DMS 273 (cell line): ENCODE results near the gene PLD5.
A peak's percentile ranks its signal among the peaks of the same experiment; 100 is the strongest.
"Not testable (repeated sequence)": the region's sequence is repeated elsewhere in the genome, so short reads cannot be mapped to it uniquely, and the experiment has no call there.

Experiments used
- DNase-seq: peaks from one replicate; lab custom pipeline; 2025; ENCODE audit not compliant: unreplicated experiment; lab: John Stamatoyannopoulos, UW

PLD5 gene

DNA sequence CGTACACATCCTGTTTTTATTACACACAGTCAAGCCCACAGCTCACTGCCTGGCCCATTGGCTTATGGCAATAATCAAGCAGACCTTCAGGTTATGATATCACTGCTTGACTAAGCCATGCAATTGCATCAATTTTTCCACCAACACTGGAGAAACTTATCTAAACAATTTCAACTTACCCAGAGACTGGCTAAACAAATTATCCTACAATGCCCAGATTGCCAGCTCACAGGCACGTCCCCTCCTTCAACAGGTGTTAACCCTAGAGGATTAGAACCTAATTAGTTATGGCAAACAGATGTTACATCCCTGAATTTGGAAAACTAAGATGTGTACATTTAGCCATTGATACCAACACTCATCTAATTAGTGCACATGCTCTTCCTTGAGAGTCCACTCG is 310.0 kb downstream of the PLD5 start:
- not testable (repeated sequence) for DNase-seq

DNA sequence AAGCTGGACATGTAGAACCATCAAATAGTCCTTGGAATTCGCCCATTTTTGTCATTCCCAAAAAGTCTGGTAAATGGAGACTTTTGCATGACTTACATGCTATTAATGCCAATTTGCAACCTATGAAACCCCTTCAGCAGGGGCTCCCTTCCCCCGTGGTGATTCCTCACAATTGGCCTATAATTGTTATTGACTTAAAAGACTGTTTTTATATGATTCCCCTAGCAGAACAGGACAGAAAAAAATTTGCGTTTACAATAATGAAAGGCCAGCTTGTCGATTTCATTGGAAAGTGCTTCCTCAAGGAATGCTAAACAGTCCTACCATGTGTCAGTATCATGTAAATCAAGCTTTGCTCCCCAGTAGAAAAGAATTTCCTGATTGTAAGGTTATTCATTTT is 311.5 kb downstream of the PLD5 start:
- DNase-seq = not testable (repeated sequence)

DNA sequence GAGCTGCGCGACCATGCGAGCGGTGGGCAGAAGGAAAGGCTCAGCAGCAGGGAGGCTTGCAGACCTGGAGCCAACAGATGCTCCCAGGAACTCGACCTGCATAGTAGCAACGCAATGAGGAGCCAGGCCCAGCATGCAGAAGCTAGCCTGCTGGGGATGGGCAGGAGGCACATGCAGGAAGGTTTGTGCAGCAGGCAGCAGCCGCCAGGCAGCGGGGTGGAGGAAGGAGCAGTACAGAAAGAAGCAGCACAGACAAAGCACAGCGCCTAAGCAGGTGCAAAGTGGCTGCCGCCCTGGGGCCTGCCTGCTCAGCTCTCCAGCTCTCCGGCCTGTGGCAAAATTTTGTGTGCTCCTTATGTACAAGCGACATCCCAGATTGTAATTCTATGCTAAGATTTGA is 312.1 kb downstream of the PLD5 start:
- no peak for DNase-seq

DNA sequence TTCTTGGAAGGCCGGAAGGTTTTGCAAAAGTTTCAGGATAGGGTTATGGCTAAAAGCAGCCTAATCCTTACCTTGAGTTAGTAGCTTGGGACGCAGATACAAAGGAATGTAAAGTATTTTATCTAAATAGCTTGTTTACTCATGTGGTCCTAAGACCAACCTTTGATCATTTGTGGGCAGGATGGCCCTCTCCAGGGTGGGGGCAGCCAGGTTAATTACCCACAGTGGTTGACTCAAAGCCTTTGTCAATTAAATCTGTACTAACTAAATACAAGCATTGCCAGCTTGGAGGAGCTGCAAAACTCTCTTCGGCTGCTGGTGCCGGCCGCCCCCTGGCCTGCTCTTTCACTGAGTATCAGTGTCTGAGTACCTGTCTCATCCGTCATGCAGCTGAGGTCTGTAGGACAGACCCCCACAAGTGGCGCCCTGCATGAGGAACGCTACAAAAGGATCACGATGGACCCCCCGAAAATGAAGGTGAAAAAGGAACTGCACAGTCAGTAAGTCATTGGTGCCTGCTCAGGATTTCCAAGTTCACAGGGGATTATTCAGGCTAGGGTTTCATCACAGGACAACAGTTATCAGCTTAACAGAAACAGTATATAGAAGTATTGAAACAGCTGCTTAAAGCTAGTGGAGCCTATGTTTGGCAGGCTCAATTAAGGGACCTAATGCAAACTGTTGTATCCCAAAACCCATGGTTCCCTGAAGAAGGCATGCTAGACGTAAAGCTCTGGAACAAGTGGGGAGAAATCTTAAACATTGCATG is 313.1 kb downstream of the PLD5 start:
- DNase-seq = no peak

DNA sequence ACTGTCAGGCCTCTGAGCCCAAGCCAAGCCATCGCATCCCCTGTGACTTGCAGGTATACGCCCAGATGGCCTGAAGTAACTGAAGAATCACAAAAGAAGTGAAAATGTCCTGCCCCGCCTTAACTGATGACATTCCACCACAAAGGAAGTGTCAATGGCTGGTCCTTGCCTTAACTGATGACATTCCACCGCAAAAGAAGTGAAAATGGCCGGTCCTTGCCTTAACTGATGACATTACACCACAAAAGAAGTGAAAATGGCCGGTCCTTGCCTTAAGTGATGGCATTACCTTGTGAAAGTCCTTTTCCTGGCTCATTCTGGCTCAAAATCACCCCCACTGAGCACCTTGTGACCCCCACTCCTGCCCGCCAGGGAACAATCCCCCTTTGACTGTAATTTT is 314.2 kb downstream of the PLD5 start:
- DNase-seq = not testable (repeated sequence)

DNA sequence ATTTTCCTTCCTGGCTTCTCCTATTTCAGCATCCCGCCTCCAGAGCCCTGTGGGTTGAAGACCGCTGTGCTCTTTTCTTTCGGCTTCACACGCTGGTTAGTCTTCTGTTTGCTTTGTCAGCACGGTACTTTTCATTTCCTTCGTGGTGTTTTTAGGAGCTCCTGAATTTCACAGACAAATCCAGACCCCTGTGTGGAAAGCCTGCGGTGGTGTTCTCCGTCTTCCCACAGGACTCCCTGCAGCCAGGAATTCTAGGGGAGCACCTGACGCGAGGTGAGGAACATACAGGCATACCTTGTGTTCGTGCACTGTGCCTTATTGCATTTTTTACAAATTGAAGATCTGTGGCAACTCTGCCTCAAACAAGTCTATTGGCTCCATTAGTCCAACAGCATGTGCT is 315.4 kb downstream of the PLD5 start:
- no peak for DNase-seq

DNA sequence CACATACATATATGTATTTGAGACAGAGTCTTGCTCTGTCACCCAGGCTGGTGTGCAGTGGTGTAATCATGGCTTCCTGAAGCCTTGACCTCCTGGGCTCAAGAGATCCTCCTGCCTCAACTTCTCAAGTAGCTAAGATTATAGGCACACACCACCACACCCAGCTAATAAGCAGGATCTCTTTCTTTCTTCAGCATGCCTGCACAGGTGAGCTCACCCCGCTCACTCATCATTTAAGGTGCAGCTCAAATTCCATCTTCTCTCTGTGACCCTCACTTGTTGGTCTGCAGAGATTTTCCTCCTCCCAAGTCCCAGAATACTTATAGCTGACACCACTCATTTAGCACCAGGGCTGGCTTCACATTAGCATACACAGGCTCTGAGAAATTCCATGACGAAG is 316.5 kb downstream of the PLD5 start:
- DNase-seq = no peak

DNA sequence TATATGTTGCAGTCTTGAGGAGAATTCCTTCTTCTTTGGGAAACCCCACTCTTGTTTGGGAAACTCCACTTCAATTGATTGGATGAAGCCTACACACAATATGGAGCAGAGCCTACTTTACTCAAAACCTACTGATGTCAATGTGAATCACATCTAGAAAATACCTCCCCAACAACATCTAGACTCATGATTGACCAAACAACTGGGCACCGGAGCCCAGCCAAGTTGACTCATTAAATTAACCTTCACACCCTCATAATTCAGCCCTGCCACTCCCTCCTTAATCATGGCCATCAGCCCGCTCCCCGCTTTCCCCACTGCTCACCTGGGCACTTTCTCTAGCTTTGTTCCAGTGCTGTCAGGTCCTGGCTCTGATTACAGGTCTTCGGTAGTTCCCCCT is 317.5 kb downstream of the PLD5 start:
- no peak for DNase-seq

DNA sequence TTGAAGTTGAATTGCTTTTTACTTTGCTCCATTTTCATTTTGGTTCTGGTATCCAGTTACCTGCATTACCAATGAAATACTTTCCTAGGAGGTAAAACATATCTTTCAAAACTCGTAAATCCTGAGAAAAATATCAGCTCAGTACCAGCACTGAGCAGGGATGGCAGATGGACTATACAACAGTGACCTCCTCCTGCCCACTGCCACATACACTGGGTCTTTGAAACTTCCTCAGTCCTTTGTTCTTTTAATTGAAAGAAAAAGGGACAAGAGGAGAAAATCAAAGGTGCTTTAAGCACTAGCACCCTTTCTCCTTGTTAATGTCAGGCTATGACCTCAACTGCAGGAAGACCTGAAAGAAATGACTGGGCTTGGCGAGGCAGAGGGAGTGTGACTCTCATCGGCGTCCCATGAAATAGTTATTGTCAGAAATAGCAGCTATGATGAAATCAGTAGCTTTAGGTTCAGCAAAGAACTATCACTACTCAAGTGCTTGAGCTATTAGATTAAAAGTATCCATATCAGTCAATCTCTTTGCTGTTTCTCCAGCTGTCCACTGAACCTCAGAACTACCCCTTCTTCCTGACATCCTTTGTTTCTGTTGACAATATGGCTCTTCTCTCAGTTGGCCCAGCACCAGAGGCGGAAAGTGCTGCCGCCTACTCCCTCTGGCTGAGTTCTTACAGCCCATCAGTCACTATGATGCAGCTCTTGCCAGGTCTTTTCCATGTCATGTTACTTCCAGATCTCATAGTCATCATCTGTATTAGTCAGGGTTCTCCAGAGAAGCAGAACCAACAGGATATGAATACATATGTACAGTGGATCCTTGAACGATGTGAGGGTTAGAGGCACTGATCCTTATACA is 318.6 kb downstream of the PLD5 start:
- DNase-seq = no peak

DNA sequence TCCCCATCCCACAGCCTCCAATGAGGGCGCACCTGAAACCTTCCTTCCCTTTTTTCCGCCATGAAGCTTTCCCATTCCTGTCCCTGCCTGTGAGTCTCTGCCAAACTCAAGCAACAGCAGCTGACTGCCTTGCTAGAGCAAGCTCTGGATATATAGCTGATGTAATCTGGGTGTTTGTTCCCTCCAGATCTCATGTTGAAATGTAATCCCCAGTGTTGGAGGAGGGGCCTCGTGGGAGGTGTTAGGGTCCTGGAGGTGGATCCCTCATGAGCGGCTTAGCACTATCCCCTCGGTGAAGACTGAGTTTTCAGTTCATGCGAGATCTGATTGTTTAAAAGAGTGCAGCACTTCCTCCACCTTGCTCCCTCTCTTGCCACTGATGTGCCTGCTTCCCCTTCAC is 321.2 kb downstream of the PLD5 start:
- DNase-seq = no peak

DNA sequence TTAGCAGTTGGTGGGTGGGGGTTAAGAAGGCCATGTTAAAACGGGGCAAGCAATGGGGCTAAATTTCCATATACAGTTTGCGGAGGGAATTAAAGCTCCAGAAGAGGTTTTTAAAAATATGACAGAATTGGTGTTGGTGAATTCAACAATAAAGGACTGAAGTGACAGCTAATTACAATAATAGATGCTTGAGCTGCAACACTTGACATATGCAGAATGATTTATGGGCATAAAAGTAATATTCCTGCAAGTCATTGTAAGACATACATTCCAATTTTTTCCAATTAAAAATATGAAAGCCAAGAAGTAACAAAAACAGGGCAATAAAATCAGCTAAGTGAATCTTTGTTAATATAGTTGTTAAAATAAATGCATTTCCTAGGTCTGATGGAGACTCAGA is 323.4 kb downstream of the PLD5 start:
- DNase-seq = no peak

DNA sequence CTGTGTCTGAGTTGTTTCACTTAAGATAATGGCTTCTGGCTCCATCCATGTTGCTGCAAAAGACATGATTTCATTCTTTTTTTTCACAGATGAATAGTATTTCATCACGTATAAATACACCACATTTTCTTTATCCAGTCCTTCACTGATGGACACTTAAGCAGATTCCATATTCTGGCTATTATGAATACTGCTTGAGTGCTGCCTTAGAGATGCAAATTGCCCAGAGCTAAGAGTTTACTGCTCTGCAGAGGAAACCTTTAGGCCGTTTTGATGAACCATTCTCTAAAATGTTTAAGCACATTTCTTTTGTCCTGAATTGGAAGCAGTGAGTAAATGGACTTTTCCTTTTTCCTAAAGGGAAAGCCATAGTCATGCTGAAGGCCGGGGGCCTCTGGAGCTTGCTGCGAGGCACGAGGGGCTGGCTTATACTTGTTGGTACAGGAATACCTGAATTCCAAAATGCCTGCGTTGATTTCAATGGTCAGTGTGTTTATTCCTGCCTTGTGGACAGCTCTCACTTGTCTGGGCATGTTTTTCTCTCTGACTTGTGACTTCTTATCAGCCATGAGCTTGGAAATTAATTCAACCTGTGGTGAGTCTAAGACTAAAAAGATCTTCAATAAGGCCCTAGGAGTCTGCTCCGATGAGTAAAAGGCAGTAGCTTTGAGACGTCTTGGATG is 324.6 kb downstream of the PLD5 start:
- no peak for DNase-seq

DNA sequence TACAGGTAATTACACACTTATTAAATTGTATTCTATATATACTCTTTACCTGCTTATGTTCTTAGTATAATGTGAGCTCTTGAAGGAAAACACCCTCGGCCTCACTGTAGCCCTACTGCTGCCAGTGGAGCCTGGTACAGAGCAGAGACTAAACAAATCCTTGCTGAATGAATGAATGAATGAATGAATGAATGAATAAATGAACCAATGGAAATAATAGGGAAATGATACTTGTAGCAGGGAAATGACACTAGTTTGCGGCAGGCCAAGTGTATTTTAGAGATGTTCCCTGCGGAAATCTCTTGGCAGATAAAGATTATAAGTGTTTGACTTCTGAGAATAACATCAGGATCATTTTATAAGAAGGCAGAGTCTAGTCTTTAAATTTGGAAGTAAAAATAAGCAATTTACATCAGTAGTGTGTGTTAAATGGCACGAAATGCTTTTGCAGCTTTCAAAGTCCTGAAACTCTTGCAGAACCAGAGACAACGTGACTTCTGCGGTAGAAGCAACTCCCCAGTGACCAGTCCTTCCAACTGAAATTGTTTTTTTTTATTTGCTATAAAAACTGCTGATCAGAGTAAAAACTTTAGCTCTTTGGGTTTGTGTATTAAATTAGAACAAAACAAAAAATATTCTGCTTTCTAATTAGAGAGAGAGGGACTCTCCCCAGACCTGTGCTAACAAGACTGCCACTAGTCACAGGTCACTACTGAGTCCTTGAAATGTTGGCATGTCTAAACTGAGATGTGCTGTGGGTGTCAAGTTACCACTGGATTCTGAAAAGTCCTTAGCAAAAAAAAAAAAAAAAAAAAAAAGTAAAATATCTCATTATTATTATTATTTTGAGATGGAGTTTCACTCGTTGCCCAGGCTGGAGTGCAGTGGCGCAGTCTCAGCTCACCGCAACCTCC is 326.3 kb downstream of the PLD5 start:
- no peak for DNase-seq

DNA sequence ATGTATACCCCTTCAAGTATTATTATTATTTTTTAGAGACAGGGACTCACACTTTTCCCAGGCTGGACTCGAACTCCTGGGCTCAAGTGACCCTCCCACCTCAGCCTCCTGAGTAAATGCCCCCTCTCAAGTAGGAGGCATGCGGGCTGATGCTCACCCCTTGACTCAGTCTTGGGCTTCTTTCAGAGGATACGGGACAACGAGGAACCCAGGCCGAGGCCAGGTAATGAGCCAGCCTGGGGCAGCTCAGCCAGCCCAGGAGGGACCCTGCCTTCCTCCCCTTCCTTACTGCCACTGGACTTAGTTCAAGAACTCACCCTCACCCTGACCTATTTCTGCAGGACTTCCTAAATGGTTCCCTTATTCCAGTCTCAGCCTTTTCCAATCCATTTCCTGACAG is 327.6 kb downstream of the PLD5 start:
- DNase-seq = no peak

DNA sequence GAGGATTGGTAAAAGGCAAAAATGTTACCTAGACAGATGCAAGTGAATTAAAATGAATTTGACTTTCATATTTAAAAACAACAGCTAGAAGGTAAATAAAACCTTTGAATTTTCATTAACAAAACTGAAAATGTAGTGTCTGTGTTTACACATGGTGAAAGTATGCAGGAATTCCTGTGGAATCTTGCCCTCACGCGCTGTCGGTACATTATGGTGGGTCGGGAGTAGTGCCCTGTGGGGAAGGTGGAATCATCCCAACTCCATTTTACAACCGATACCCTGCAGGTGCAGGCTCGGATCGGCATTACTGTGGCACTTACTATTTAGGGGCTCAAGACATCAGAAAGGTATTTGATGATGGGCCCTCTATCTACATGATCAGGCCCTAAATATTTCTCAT is 328.4 kb downstream of the PLD5 start:
- no peak for DNase-seq

DNA sequence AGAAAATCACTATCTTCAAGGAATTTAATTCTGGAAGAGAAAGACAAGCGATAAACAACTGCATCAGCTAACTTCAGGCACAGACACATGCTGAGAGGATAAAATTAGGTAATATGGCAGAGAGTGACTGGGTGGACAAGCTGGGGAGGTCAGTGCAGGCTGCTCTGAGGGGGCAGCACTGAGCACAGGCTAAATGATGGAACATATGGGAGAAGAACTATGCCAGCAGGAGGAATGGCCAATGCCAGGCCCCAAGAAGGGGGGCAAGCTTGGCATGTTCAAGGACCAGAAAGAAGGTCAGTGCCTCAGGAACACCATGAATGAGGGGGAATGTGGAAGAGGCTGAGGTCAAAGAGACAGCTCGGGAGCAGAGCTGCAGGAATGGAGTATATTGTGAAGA is 334.9 kb downstream of the PLD5 start:
- peak; percentile 13 for DNase-seq

DNA sequence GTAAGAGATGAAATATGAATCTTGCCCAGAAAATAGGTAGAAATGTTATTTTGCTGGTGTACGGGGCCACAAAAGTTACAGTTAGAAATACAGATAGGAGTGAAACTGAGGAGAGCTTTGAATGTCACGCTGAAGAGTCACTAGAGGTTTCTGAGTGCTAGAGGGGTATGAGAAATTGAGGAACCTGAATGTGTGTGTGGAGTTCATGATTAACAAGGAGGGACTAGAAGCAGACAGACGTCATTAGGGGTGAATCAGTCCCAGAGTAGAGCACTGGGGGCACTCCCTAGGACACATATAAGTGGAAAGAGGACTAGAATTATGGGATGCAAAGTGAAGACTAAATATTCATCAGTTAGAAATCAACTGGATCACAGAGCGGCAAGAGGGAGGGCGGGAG is 336.7 kb downstream of the PLD5 start:
- no peak for DNase-seq

DNA sequence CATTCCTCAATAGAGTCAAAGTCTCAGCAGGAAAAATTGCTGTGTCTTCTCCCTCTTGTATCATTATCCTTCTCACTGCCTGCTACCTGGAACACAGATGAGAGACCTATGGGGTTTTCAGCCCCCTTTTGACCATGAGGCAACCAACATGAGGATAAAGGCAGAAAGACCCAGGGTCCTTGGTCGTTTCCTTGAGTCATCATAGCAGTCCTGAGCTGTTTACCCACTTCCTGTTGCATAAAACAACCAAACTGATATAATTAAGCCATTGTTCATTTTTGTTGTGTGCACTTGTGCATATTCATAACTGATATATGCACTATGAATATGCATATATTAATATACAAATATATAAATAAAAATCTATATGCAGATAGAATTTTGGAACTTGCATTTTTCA is 337.3 kb downstream of the PLD5 start:
- no peak for DNase-seq

DNA sequence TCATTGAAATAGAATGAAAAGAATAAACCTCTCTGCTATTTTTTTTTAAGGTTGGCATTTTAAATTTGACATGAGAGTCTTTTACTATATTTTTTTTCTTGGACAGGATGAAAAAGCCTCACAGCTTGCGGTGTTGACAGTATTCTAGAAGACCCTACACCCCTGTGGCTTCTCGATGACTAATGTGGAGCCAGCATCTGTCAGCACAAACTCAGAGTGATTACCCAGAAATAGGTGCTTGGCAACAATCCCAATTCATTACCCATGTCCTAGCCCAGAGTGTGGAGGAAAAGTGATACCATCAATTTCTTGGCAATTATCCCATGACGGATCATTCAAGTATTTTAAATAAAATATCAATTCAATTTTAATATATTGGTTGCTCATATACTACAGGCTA is 338.8 kb downstream of the PLD5 start:
- DNase-seq = peak; percentile 12

DNA sequence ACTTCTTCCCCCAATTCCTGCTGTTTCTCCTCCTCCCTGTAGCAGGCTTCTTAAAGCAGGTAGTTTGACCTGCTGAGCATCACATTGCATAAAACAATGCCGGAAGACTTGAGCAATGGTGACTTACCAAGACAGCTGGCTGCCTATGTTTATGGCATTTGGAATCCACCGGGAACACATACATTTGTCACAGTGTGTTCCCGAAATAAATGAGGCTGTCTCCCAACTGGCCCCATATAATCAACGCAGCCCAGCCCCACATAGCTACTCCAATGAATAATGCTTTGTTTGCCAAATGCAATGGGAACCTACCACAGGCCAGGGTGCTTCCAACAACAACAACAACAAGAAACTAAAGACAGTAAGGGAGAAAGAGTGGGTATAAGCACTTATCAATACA is 339.5 kb downstream of the PLD5 start:
- no peak for DNase-seq

DNA sequence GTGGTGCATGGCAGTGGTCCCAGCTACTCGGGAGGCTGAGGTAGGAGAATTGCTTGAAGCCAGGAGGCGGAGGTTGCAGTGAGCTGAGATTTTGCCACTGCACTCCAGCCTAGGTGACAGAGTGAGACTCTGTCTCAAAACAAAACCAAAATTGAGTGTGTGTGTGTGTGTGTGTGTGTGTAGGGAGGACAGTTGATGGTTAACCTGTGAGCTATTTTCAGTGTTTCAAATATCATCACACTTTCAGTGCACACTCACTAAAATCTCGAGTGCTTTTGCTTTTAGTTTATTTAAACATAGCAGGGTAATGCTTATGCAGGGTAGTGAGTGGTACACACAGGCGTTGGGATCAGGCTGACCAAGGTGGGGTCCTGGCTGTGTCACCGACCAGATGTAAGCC is 344.7 kb downstream of the PLD5 start:
- DNase-seq = not testable (repeated sequence)
